WTC11 (cell line): ENCODE measurements around the gene OPCML. TPM values are rescaled to one million over a fixed set of nuclear protein-coding genes. Genes with fewer than 3 reads are reported as not detected.

ENCODE experiments used
- ATAC-seq: fragments of 200-7000 bp; cut with Tn5 transposase; 2 replicates; pipeline ENCODE4 v1.10.0; 2021; ENCODE audit warnings: mild to moderate bottlenecking, moderate library complexity
- CTCF ChIA-PET: fragments of 300-600 bp; sonication (Branson Sonifier 250); formaldehyde crosslinking; loops from one replicate; lab custom pipeline; 2021; ENCODE audit warnings: antibody characterized with exemption; lab: Charles Lee
- POLR2A ChIA-PET: fragments of 350-600 bp; sonication (Branson Sonifier 250); formaldehyde crosslinking; loops from one replicate; lab custom pipeline; 2021; ENCODE audit warnings: antibody characterized with exemption; lab: Charles Lee
- DNase-seq: peaks from one replicate; pipeline ENCODE4 v3.0.0; 2021; ENCODE audit warnings: low spot score
- H3K27ac Mint-ChIP-seq: 2 replicates; pipeline ENCODE4 v1.8.0; 2021; ENCODE audit warnings: mixed read lengths
- H3K27me3 Mint-ChIP-seq: 2 replicates; pipeline ENCODE4 v1.8.0; 2021; ENCODE audit warnings: low read depth, mild to moderate bottlenecking, moderate library complexity, mixed read lengths
- H3K36me3 Mint-ChIP-seq: 2 replicates; pipeline ENCODE4 v1.8.0; 2021; ENCODE audit warnings: mixed read lengths
- H3K4me1 Mint-ChIP-seq: 2 replicates; pipeline ENCODE4 v1.8.0; 2022; ENCODE audit warnings: mixed read lengths
- H3K4me3 Mint-ChIP-seq: 2 replicates; pipeline ENCODE4 v1.8.0; 2021; ENCODE audit warnings: mild to moderate bottlenecking, moderate library complexity, mixed read lengths
- H3K9me3 Mint-ChIP-seq: 2 replicates; pipeline ENCODE4 v1.8.0; 2021; ENCODE audit warnings: mixed read lengths
- CREB1 ChIP-seq: sonication (generic); formaldehyde crosslinking; IDR thresholded peaks from 2 replicates; pipeline ENCODE4 v1.8.0; 2023; ENCODE audit warnings: mild to moderate bottlenecking, missing genetic modification reagents
- ESRRA ChIP-seq: sonication (generic); formaldehyde crosslinking; IDR thresholded peaks from 2 replicates; pipeline ENCODE4 v1.8.1; 2022; ENCODE audit warnings: mild to moderate bottlenecking, missing genetic modification reagents, borderline replicate concordance
- FOXK1 ChIP-seq: sonication (generic); formaldehyde crosslinking; IDR thresholded peaks from 2 replicates; pipeline ENCODE4 v1.8.0; 2022; ENCODE audit warnings: mild to moderate bottlenecking, moderate library complexity, missing genetic modification reagents
- KAT7 ChIP-seq: sonication (generic); formaldehyde crosslinking; IDR thresholded peaks from 2 replicates; pipeline ENCODE4 v1.8.1; 2023; ENCODE audit warnings: missing genetic modification reagents, mild to moderate bottlenecking, borderline replicate concordance
- MYBL2 ChIP-seq: sonication (generic); formaldehyde crosslinking; IDR thresholded peaks from 2 replicates; pipeline ENCODE4 v1.8.1; 2023; ENCODE audit warnings: mild to moderate bottlenecking, moderate library complexity, missing genetic modification reagents
- NR1H2 ChIP-seq: sonication (generic); formaldehyde crosslinking; IDR thresholded peaks from 2 replicates; pipeline ENCODE4 v1.9.0; 2021; ENCODE audit warnings: mild to moderate bottlenecking, moderate library complexity, missing genetic modification reagents
- TCF7 ChIP-seq: sonication (generic); formaldehyde crosslinking; IDR thresholded peaks from 2 replicates; pipeline ENCODE4 v1.8.0; 2022; ENCODE audit warnings: mild to moderate bottlenecking, low read depth, missing genetic modification reagents, moderate library complexity
- total RNA-seq: library from RNA; stranded (reverse); gene quantifications from 3 replicates; pipeline ENCODE4 v1.2.3, GENCODE V29; 2021
- TF ChIP-seq, protein P1 (sequence below): sonication (generic); formaldehyde crosslinking; IDR thresholded peaks from 2 replicates; pipeline ENCODE4 v1.8.0; 2022; ENCODE audit warnings: missing genetic modification reagents
- TF ChIP-seq, protein P2 (sequence below): sonication (generic); formaldehyde crosslinking; IDR thresholded peaks from 2 replicates; pipeline ENCODE4 v1.8.1; 2023; ENCODE audit warnings: mild to moderate bottlenecking, missing genetic modification reagents, moderate library complexity
- TF ChIP-seq, protein P3 (sequence below): sonication (generic); formaldehyde crosslinking; IDR thresholded peaks from 2 replicates; pipeline ENCODE4 v1.8.1; 2022; ENCODE audit warnings: low read depth, missing genetic modification reagents, borderline replicate concordance
- TF ChIP-seq, protein P4 (sequence below): sonication (generic); formaldehyde crosslinking; IDR thresholded peaks from 2 replicates; pipeline ENCODE4 v1.8.0; 2023; ENCODE audit warnings: mild to moderate bottlenecking, missing genetic modification reagents
- TF ChIP-seq, protein P5 (sequence below): sonication (generic); formaldehyde crosslinking; IDR thresholded peaks from 2 replicates; pipeline ENCODE4 v1.8.0; 2023; ENCODE audit warnings: missing genetic modification reagents, mild to moderate bottlenecking, borderline replicate concordance
- TF ChIP-seq, protein P6 (sequence below): fragments of 250-450 bp; sonication (Bioruptor Pico); conservative IDR thresholded peaks from 2 replicates; pipeline ENCODE4 v1.9.0; 2021; ENCODE audit warnings: mild to moderate bottlenecking
- TF ChIP-seq, protein P7 (sequence below): sonication (generic); formaldehyde crosslinking; IDR thresholded peaks from 2 replicates; pipeline ENCODE4 v1.8.1; 2022; ENCODE audit warnings: mild to moderate bottlenecking, moderate library complexity, missing genetic modification reagents
- TF ChIP-seq, protein P8 (sequence below): fragments of 200-600 bp; IDR thresholded peaks from 2 replicates; pipeline ENCODE4 v1.8.0; 2022; ENCODE audit warnings: antibody characterized with exemption

Gene OPCML
- total RNA-seq, 1 experiment from 2014 or later: 1.5 TPM

DNA sequence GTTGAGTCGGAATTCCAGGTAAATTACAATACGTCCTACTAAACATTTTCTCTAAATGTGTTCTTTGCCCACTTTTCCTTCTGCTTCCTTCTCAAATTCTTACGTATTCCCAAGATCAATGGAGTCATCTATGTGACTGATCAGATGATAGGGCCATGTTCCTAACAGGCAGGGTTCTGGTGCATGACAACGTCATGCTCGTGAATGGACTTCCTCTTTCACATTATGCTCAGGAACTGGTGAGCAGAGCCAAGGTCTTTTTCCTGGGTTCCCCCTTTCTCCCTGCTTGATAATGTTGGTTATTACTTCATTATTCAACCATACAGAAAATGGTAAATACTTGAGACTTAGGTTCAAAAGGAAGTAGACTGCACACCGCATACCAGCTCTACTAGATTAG lies 789.4 kb downstream of the OPCML start:
- Mint-ChIP-seq H3K4me1 (peaks cover 5% of the 10 kb centered on the region), H3K9me3 (peaks cover 19% of the 10 kb centered on the region), H3K27me3 (peaks cover 4% of the 10 kb centered on the region), H3K4me3 (no peak overlapping the region), H3K27ac (no peak overlapping the region), H3K36me3 (0 out of 2 replicates have a peak, but pooled peaks cover 5% of the 10 kb centered on the region)
- ATAC-seq (no peak), DNase-seq (no peak)
- TF ChIP-seq, protein P1, sequence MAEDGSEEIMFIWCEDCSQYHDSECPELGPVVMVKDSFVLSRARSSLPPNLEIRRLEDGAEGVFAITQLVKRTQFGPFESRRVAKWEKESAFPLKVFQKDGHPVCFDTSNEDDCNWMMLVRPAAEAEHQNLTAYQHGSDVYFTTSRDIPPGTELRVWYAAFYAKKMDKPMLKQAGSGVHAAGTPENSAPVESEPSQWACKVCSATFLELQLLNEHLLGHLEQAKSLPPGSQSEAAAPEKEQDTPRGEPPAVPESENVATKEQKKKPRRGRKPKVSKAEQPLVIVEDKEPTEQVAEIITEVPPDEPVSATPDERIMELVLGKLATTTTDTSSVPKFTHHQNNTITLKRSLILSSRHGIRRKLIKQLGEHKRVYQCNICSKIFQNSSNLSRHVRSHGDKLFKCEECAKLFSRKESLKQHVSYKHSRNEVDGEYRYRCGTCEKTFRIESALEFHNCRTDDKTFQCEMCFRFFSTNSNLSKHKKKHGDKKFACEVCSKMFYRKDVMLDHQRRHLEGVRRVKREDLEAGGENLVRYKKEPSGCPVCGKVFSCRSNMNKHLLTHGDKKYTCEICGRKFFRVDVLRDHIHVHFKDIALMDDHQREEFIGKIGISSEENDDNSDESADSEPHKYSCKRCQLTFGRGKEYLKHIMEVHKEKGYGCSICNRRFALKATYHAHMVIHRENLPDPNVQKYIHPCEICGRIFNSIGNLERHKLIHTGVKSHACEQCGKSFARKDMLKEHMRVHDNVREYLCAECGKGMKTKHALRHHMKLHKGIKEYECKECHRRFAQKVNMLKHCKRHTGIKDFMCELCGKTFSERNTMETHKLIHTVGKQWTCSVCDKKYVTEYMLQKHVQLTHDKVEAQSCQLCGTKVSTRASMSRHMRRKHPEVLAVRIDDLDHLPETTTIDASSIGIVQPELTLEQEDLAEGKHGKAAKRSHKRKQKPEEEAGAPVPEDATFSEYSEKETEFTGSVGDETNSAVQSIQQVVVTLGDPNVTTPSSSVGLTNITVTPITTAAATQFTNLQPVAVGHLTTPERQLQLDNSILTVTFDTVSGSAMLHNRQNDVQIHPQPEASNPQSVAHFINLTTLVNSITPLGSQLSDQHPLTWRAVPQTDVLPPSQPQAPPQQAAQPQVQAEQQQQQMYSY (CRISPR knock-in tag): no peak
- POLR2A ChIA-PET: no interaction called here
- CTCF ChIA-PET: no interaction called here

DNA sequence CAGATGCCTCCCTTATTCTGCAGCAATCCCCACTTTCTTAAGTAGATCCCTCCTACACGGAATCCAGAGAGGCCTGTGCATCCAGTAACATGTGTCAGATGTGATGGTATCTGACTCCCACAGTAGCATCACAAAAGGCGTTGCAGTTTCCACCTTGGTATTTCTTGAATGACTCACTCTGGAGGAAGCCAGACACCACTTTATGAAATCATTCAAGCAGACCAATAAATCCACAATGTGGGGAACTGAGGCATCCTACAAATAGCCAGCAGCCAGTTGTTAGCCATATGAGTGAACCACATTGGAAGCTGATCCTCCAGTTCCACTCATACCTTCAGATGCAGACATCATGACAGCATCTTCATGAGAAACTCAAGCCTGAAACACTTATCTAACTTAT lies 798.1 kb downstream of the OPCML start:
- ATAC-seq (no peak), DNase-seq (no peak)
- no peak overlapping the region for H3K27ac Mint-ChIP-seq
- POLR2A ChIA-PET: no interaction called here
- no peak overlapping the region for H3K4me3 Mint-ChIP-seq
- peaks cover 3% of the 10 kb centered on the region for H3K27me3 Mint-ChIP-seq
- CTCF ChIA-PET: no interaction called here
- H3K9me3 Mint-ChIP-seq: peaks cover 9% of the 10 kb centered on the region
- 0 out of 2 replicates have a peak, but pooled peaks cover 5% of the 10 kb centered on the region for H3K36me3 Mint-ChIP-seq
- peaks cover 5% of the 10 kb centered on the region for H3K4me1 Mint-ChIP-seq
- TF ChIP-seq, protein P2, sequence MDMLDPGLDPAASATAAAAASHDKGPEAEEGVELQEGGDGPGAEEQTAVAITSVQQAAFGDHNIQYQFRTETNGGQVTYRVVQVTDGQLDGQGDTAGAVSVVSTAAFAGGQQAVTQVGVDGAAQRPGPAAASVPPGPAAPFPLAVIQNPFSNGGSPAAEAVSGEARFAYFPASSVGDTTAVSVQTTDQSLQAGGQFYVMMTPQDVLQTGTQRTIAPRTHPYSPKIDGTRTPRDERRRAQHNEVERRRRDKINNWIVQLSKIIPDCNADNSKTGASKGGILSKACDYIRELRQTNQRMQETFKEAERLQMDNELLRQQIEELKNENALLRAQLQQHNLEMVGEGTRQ (CRISPR knock-in tag): no peak
- TF ChIP-seq, protein P3, sequence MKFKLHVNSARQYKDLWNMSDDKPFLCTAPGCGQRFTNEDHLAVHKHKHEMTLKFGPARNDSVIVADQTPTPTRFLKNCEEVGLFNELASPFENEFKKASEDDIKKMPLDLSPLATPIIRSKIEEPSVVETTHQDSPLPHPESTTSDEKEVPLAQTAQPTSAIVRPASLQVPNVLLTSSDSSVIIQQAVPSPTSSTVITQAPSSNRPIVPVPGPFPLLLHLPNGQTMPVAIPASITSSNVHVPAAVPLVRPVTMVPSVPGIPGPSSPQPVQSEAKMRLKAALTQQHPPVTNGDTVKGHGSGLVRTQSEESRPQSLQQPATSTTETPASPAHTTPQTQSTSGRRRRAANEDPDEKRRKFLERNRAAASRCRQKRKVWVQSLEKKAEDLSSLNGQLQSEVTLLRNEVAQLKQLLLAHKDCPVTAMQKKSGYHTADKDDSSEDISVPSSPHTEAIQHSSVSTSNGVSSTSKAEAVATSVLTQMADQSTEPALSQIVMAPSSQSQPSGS: no peak
- TF ChIP-seq CREB1 (CRISPR knock-in tag) (no peak), FOXK1 (CRISPR knock-in tag) (no peak), TCF7 (no peak), NR1H2 (CRISPR knock-in tag) (no peak), ESRRA (CRISPR knock-in tag) (no peak), MYBL2 (CRISPR knock-in tag) (no peak), KAT7 (CRISPR knock-in tag) (no peak)
- TF ChIP-seq, protein P4, sequence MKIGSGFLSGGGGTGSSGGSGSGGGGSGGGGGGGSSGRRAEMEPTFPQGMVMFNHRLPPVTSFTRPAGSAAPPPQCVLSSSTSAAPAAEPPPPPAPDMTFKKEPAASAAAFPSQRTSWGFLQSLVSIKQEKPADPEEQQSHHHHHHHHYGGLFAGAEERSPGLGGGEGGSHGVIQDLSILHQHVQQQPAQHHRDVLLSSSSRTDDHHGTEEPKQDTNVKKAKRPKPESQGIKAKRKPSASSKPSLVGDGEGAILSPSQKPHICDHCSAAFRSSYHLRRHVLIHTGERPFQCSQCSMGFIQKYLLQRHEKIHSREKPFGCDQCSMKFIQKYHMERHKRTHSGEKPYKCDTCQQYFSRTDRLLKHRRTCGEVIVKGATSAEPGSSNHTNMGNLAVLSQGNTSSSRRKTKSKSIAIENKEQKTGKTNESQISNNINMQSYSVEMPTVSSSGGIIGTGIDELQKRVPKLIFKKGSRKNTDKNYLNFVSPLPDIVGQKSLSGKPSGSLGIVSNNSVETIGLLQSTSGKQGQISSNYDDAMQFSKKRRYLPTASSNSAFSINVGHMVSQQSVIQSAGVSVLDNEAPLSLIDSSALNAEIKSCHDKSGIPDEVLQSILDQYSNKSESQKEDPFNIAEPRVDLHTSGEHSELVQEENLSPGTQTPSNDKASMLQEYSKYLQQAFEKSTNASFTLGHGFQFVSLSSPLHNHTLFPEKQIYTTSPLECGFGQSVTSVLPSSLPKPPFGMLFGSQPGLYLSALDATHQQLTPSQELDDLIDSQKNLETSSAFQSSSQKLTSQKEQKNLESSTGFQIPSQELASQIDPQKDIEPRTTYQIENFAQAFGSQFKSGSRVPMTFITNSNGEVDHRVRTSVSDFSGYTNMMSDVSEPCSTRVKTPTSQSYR (CRISPR knock-in tag): no peak
- TF ChIP-seq, protein P5, sequence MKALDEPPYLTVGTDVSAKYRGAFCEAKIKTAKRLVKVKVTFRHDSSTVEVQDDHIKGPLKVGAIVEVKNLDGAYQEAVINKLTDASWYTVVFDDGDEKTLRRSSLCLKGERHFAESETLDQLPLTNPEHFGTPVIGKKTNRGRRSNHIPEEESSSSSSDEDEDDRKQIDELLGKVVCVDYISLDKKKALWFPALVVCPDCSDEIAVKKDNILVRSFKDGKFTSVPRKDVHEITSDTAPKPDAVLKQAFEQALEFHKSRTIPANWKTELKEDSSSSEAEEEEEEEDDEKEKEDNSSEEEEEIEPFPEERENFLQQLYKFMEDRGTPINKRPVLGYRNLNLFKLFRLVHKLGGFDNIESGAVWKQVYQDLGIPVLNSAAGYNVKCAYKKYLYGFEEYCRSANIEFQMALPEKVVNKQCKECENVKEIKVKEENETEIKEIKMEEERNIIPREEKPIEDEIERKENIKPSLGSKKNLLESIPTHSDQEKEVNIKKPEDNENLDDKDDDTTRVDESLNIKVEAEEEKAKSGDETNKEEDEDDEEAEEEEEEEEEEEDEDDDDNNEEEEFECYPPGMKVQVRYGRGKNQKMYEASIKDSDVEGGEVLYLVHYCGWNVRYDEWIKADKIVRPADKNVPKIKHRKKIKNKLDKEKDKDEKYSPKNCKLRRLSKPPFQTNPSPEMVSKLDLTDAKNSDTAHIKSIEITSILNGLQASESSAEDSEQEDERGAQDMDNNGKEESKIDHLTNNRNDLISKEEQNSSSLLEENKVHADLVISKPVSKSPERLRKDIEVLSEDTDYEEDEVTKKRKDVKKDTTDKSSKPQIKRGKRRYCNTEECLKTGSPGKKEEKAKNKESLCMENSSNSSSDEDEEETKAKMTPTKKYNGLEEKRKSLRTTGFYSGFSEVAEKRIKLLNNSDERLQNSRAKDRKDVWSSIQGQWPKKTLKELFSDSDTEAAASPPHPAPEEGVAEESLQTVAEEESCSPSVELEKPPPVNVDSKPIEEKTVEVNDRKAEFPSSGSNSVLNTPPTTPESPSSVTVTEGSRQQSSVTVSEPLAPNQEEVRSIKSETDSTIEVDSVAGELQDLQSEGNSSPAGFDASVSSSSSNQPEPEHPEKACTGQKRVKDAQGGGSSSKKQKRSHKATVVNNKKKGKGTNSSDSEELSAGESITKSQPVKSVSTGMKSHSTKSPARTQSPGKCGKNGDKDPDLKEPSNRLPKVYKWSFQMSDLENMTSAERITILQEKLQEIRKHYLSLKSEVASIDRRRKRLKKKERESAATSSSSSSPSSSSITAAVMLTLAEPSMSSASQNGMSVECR (CRISPR knock-in tag): no peak
- TF ChIP-seq, protein P6, sequence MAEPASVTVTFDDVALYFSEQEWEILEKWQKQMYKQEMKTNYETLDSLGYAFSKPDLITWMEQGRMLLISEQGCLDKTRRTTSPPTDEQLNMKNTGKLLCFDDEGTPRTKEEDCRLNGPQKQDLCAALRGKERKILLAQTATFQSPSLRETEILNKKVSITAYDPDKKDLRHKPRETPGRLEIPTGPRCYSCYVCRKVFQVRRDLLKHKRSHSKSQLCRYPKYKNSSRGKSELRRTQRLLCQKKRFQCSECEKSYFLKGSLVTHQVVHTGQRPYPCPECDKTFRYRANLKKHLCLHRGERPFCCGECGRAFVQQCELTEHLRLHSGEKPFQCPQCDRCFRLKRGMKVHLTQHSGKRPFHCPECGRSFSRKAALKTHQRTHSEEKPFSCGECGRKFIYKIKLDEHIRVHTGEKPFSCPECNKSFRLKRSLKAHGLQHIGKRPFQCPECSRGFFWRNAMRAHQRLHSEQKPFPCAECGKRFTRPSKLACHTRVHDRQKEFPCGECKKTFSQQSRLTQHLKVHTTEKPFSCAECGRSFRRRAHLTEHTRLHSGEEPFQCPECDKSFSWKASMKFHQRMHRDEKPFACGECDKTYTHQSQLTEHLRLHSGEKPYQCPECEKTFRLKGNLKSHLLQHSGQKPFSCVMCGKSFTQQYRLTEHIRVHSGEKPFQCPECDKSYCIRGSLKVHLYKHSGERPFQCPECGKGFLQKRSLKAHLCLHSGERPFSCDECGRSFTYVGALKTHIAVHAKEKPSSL (CRISPR knock-in tag): no peak
- TF ChIP-seq, protein P7, sequence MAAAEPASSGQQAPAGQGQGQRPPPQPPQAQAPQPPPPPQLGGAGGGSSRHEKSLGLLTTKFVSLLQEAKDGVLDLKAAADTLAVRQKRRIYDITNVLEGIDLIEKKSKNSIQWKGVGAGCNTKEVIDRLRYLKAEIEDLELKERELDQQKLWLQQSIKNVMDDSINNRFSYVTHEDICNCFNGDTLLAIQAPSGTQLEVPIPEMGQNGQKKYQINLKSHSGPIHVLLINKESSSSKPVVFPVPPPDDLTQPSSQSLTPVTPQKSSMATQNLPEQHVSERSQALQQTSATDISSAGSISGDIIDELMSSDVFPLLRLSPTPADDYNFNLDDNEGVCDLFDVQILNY (CRISPR knock-in tag): no peak
- TF ChIP-seq, protein P8, sequence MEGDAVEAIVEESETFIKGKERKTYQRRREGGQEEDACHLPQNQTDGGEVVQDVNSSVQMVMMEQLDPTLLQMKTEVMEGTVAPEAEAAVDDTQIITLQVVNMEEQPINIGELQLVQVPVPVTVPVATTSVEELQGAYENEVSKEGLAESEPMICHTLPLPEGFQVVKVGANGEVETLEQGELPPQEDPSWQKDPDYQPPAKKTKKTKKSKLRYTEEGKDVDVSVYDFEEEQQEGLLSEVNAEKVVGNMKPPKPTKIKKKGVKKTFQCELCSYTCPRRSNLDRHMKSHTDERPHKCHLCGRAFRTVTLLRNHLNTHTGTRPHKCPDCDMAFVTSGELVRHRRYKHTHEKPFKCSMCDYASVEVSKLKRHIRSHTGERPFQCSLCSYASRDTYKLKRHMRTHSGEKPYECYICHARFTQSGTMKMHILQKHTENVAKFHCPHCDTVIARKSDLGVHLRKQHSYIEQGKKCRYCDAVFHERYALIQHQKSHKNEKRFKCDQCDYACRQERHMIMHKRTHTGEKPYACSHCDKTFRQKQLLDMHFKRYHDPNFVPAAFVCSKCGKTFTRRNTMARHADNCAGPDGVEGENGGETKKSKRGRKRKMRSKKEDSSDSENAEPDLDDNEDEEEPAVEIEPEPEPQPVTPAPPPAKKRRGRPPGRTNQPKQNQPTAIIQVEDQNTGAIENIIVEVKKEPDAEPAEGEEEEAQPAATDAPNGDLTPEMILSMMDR: no peak
